Mucosa of descending colon (tissue), 3 donors: ENCODE results near the gene EPG5. TPM values are rescaled to one million over a fixed set of nuclear protein-coding genes. Genes with fewer than 3 reads are reported as not detected.
"Not testable (repeated sequence)": the region's sequence is repeated elsewhere in the genome, so short reads cannot be mapped to it uniquely, and the experiment has no call there.

Experiments used
- ATAC-seq: fragments of 200-7000 bp; cut with Tn5 transposase; one replicate; pipeline ENCODE4 v1.9.1; 2020; ENCODE audit warnings: mild to moderate bottlenecking, moderate library complexity
- DNase-seq, 3 donors: peaks; one replicate each; pipeline ENCODE4 v3.0.0-alpha.2; 2020
- H3K36me3 ChIP-seq: fragments of 200-600 bp; one replicate; pipeline ENCODE4 v1.8.0; 2021; ENCODE audit warnings: low read depth, mild to moderate bottlenecking
- H3K4me1 ChIP-seq: fragments of 200-600 bp; one replicate; pipeline ENCODE4 v1.8.0; 2021; ENCODE audit warnings: low read depth, mild to moderate bottlenecking
- H3K4me3 ChIP-seq: fragments of 200-600 bp; one replicate; pipeline ENCODE4 v1.8.0; 2021; ENCODE audit warnings: mild to moderate bottlenecking
- H3K9me3 ChIP-seq: fragments of 200-600 bp; one replicate; pipeline ENCODE4 v1.8.0; 2021; ENCODE audit warnings: mild to moderate bottlenecking
- intact Hi-C, 2 donors: fragments of 100-400 bp; cut with DNase I in 1 of 2; cut with micrococcal nuclease in 1 of 2; formaldehyde crosslinking; loops; one replicate each; pipeline versions ENCODE4 v1.11.0 to v1.11.1; 2022; cut with DNase I, micrococcal nuclease
- total RNA-seq, 3 donors: library from RNA; stranded (reverse); fragmentation: NEBNext Ultra II Directional in 2 of 3; extraction: Animal tissue kit (Norgen Biotek cat#: 25700) in 2 of 3; gene quantifications; one replicate each; pipeline versions ENCODE4 v1.2.1 to v1.2.4, GENCODE V29; 2021 to 2023
- TF ChIP-seq, protein P1 (sequence below): fragments of 200-600 bp; IDR thresholded peaks from one replicate; pipeline ENCODE4 v1.8.0; 2022; ENCODE audit warnings: antibody characterized with exemption, mild to moderate bottlenecking
- donor health status: DM: no; HTN: no; CAD: no; lungs with moderate emphysema.
- donor health status: DM: no; HTN: no; CAD: no.
- donor health status: DM: no; HTN: yes; CAD: no.

Gene EPG5
- total RNA-seq, 3 donors from 2014 or later = 21.7 to 29.0 (median 25.6) TPM

- TF ChIP-seq, protein P1, sequence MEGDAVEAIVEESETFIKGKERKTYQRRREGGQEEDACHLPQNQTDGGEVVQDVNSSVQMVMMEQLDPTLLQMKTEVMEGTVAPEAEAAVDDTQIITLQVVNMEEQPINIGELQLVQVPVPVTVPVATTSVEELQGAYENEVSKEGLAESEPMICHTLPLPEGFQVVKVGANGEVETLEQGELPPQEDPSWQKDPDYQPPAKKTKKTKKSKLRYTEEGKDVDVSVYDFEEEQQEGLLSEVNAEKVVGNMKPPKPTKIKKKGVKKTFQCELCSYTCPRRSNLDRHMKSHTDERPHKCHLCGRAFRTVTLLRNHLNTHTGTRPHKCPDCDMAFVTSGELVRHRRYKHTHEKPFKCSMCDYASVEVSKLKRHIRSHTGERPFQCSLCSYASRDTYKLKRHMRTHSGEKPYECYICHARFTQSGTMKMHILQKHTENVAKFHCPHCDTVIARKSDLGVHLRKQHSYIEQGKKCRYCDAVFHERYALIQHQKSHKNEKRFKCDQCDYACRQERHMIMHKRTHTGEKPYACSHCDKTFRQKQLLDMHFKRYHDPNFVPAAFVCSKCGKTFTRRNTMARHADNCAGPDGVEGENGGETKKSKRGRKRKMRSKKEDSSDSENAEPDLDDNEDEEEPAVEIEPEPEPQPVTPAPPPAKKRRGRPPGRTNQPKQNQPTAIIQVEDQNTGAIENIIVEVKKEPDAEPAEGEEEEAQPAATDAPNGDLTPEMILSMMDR = no peak
- H3K4me3 ChIP-seq = no peak overlapping the region
- no peaks in the 10 kb centered on the region for H3K9me3 ChIP-seq
- H3K36me3 ChIP-seq = no peaks in the 10 kb centered on the region
- H3K4me1 ChIP-seq = peaks cover 10% of the 10 kb centered on the region
- no peak for ATAC-seq
- DNase-seq = no peak
- intact Hi-C loops = no loop called here
Observed at GRCh38 chr18:45833846-45834245, 133.3 kb downstream of the EPG5 start.

DNA sequence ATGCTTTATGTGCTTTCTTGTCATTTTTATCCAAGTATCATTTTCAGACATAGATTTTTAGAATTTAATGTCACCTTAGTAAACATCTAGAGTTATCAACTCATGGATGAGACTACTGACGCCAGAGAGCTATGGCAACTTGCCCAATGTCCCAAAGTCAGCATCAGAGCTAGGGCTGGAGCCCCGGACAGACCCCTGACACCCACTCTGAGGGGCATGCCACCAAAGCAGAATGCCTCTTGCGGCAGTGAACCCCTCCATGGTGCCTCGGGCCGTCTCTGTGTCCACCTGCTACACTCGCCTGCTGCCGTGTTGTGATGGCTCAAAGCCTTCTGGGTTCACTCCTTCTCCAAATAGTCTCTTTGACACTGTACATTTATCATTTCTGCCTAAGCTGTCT, 136.2 kb downstream of the EPG5 start:
- intact Hi-C loops = no loop called here
- Histone ChIP-seq H3K4me3 (no peak overlapping the region), H3K36me3 (no peaks in the 10 kb centered on the region), H3K9me3 (no peaks in the 10 kb centered on the region), H3K4me1 (peaks cover 2% of the 10 kb centered on the region)
- TF ChIP-seq, protein P1 = no peak
- no peak for ATAC-seq
- DNase-seq = no peak

- no peak for DNase-seq
- TF ChIP-seq, protein P1 = no peak
- peaks cover 2% of the 10 kb centered on the region for H3K4me1 ChIP-seq
Observed at GRCh38 chr18:45829855-45830254, 137.3 kb downstream of the EPG5 start.

GRCh38 chr18:45828917-45829811, 138.0 kb downstream of the EPG5 start:
- peak; percentile 63 for ATAC-seq
- H3K36me3 ChIP-seq = no peaks in the 10 kb centered on the region
- no peaks in the 10 kb centered on the region for H3K9me3 ChIP-seq
- intact Hi-C loops = no loop called here
- DNase-seq = peak in 2 of 3 donors; percentile 23 to 54
- peaks cover 2% of the 10 kb centered on the region for H3K4me1 ChIP-seq
- TF ChIP-seq, protein P1 = no peak
- H3K4me3 ChIP-seq = no peak overlapping the region

More at GRCh38 chr18:45829855-45830254, 137.3 kb downstream of the EPG5 start:
- H3K36me3 ChIP-seq = no peaks in the 10 kb centered on the region
- intact Hi-C loops = no loop called here
- H3K9me3 ChIP-seq = no peaks in the 10 kb centered on the region
- H3K4me3 ChIP-seq = no peak overlapping the region
- ATAC-seq = no peak

GRCh38 chr18:45826716-45827115, 140.4 kb downstream of the EPG5 start:
- intact Hi-C loops = not testable (repeated sequence)

DNA sequence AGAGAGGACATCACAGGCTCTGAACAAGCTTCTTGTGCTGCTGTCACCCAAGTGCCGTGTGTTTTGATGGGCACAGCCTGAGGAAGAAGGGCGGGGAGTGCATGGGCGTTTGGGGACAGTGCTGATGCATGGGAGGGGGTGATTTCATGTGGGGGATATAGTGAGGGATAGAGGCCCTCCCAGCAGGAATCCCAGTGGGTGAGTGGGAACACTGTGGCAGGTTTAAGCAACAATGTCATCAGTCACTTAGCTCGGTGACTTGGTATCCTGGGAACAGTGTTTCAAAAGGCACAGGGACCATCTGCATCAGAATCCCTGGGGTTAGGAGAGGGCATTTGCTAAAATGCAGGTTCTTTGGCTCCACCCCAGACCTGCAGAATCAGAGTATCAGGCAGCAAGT, 141.0 kb downstream of the EPG5 start:
- H3K9me3 ChIP-seq = no peaks in the 10 kb centered on the region
- ATAC-seq = no peak
- intact Hi-C loops = no loop called here
- H3K4me1 ChIP-seq = peaks cover 2% of the 10 kb centered on the region
- H3K4me3 ChIP-seq = no peak overlapping the region
- no peaks in the 10 kb centered on the region for H3K36me3 ChIP-seq
- DNase-seq = no peak
- TF ChIP-seq, protein P1 = no peak

More at GRCh38 chr18:45826716-45827115, 140.4 kb downstream of the EPG5 start:
- H3K9me3 ChIP-seq, H3K4me3 ChIP-seq, H3K4me1 ChIP-seq, ATAC-seq, DNase-seq, H3K36me3 ChIP-seq: not testable (repeated sequence)
